NCI-H82 treated with DMSO at 0.1 percent for 48 hours (cell line): ENCODE measurements around the gene ALDH3A1.
"Not testable (repeated sequence)": the region's sequence is repeated elsewhere in the genome, so short reads cannot be mapped to it uniquely, and the experiment has no call there.

Source experiments
- DNase-seq: peaks from one replicate; lab custom pipeline; 2025; ENCODE audit not compliant: unreplicated experiment; lab: John Stamatoyannopoulos, UW

Gene ALDH3A1

DNA sequence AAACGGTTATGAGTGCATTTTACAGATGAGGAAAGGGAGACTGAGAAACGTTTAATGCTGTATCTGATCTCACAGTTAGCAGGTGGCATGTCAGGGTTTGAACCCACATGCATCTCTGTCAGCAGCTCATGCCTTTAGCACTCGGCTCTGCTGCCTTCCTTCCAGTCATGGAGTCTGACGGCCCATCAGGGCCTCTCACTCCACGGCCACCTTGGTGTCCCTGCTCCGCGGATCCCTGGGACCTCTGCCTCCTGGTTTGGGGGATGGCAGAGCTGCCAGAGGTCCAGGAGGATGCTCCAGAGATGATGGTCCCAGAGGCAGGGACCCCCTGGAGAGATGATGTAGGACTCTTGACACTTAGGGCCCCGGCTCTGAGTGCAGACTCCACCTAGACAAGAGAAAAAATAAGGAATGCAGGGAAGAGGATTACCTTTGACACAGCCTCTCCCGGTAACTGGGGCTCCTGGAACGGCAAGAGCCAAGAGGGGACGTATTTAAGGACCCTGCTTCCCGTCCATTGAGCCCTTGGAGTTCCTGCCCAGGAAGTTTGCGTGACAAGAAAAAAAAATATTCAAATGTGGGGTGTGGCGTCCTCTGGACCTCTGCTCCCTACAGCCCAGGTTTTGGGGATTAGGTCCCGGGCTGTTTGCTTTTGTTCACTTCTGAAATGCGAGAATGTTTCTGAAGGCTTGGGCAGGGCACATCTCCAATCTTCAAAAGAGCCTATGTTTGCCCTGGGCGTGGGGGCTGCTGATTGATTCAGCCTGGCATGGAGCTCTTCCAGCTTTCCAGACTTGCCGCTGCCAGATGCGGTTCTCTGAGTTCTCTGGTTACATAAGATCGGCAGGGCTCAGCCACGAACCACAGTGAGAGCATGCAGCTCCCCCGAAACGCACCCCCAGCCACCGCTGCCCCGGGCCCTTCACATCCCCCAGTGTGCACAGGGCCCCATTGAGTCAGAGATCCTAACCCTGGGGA is at the start of gene ALDH3A1:
ALDH3A1 (minus strand) TSS at position 470 of the 978 bp plus-strand sequence. CDS start 3,169 bp downstream, outside the sequence.
- DNase-seq, result no peak

DNA sequence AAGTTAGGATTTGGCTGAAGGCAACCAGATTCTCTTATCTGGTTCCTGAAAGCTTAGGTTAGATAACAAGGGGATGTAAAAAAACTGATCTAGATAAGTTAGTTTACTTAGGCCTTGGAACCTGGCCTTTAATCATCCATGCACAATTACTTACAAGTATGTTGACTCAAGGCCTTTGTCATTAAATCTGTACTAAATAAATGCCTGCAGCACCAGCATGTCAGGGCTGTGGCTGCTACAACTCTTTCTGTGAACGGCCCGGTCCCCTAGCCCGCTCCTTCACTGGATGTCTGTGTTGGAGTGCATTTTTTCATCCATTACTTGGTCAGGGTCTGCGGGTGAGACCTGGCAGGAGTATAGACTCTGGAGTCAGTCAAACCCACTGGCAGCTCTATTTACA is 48.4 kb upstream of the ALDH3A1 start:
- no peak for DNase-seq

DNA sequence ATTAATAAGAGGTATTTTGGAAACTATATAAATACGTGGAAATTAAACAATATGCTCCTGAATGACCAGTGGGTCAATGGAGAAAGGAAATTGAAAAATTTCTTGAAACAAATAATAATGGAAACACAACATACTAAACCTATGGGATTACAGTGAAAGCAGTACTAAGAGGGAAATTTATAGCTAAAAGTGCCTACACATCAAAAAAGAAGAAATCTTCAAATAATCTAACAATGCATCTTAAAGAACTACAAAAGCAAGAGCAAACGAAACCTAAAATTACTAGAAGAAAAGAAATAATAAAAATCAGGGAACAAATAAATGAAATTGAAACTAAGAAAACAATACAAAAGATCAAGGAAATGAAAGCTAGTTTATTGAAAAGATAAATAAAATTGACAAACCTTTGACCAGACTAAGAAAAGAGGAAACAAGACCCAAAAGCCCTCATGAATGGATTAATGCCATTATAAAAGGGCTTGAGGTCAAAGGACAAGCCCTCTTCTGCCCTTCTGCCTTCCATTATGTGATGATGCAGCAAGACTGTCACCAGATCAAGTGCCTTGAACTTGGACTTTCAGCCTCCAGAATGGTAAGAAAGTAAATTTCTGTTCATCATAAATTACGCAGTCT is 43.9 kb upstream of the ALDH3A1 start:
- DNase-seq, result no peak

DNA sequence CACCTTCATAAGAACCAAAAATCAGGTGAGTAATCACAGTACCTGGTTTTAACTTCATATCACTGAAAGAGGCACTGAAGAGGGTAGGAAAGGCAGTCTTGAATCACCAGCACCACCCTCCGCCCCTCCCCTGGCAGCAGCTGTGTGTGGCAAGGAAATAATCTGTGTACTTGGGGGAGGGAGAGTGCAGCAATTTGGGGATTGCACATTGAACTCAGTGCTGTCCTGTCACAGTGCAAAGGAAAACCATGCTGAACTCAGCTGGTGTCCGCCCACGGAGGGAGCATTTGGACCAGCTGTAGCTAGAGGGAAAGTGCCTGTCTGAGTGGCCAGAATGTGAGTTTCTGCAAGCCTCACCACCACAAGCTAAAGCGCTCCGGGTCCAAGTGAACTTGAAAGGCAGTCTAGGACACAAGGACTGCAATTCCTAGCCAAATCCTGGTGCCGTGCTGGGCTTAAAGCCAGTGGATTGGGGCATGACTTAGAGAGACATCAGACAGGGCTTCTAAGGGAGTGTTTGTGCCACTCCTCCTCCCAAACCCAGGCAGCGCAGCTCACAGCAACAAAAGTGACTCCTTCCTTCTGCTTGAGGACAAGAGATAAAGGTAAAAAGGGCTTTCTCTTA is 39.7 kb upstream of the ALDH3A1 start:
- DNase-seq, result no peak

DNA sequence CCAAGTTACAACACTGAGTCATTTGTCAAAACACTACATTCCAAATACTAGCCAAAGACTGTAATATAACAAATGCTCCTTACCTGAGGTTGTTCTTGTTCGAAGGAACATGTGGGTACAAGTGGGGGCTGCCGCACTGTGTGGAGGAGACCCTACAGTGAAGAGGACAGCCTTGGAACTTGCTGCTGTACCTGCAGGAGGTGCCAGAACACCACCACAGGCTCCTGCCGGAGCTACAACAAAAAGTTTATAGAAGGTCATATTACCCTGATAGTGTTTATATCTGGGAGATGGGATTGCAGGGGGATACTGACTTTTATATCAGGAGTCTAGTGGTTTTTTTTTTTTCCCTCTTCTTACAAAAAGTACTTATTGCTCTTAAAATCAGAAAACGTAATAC is 37.8 kb upstream of the ALDH3A1 start:
- no peak for DNase-seq

DNA sequence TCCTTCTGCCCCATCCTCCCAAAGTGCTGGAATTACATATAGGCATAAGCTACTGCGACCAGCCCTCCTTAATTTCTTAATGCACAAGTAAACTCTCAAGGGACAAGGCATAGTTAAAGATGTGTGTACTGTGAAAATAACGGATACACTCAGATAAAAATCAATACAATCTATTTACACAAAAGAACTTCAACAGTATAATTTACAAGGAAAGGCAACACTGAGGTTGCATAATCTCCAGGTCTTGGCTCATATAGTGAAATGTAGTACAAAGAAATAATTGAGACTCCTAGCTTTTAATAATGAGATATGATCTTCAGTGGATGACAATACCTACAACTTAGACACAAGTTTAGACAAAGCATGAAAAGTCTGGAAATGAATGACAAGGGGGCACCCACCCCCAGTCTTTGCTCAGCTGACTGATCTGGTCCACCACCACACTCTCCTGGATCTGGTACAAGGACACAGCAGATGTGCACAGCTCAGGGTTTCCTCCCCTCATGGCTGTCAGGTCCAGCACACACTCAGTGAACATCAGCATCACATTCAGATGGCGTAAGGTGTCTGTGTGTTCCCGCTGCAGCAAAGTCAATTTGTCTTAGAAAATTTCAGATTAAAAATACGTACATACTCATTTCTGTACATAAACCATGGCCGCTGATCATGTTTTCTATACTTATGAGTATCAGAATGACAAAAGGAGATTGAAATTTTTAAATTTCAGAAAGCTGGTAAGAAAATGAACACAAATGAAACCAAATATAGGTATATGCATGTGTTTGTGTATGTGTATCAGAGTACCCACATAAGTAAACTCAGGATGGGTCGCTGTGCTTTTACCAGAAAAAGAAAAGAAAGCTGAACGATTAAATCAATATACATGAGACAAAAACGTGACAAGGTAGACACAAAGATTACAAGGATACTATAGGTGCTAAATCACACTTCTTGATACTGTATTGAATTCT is 33.7 kb upstream of the ALDH3A1 start:
- no peak for DNase-seq

DNA sequence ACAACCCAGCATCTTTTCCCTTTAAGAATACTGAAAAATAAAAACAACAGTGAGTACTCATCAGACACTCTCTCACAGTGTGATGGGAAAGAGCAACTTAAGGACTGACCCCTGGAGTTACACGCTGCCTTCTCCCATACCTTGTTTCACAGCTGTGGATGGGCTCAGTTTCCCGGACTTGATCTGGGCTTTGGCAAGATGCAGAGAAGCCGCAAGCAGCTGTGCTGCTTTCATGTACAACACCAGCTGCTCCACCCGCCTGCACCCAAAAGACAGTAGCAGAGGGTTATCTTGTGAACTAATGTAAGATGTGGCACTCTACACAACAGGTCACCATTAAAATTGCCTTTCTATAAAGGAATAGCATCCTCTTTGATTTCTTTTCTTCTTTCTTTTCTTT is 32.7 kb upstream of the ALDH3A1 start:
- DNase-seq, result no peak

DNA sequence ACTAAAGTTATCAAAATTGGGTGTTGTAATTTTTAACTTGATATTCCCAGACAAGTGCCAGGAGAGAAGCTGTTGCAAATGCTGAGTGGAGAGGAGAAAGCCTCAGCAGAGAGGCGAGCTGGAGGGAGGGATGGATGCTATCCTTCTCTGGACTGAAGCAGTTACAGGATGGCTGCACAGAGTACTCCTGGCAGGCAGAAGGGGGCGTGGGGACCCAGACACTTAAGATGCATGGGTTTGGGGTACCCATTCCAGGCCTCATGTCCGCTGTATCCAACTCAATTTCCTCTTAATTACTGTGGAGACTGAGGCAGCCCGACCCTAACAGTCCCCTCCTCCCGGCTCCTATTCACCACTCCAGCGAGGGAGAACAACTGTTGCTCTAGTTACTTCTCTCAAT is 25.4 kb upstream of the ALDH3A1 start:
- DNase-seq, result no peak

DNA sequence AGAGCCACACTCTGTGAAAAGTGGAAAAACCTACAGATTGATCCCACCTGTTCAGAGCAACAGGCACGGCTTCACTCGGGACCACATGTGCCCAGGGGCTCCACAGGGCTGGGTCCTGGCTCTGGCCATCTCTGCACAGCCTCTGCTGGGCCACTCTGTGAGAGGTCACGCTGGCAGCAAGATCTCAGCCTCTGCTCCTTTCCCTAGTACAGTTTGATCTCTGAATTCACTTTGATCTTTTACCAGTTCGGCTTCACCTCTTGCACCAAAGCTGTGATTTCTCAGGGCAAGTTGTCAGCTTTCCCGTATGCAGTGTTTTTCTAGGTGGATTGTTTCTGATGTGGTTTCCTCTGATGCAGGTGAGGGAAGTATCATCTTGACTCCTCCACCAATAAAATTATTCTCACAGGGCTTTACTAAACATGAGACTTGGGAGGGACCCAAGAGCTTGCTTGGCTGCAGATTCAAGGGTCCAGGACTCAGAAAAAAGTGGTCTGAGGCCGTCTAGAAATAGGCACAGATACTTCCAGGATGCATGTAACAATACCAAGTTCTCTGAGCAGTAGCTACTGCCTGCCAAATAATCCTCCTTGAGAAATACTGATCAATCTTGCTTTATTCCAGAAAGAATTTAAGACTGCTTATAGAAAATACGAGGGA is 24.0 kb upstream of the ALDH3A1 start:
- no peak for DNase-seq

DNA sequence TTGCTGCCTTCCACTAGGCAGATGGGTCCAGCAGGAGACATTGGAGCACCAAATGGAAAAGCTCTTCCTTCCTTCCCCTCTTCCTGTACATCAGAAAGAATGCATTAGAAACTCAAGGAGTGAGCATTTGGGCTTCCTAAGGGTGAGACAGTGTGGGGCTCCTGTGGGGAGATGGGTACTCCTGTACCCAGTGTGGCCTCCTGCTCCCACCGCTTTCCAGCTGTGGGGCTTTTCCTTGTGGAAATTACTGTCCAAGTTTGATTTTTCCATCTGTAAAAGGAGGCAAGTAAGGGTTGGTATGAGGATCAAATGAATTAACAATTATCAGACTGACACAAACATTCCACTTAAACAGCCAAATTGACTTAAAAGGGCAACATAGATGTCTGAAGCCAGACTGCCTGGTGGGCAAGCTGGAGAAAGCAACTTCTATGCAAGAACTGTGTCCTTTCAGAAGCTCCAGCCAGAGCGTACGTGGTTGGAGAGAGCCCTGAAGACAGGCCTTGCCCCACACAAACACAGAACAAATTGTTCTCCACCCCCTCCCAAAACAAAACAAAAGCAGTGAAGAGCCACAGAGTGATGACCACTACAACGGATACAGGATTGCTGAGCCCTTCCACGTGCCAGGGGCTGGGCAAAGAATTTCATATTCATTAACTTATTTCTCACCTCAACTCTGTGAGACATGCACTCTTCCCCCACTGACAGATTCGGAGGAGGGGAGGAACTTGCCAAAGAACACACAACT is 23.1 kb upstream of the ALDH3A1 start:
- no peak for DNase-seq

DNA sequence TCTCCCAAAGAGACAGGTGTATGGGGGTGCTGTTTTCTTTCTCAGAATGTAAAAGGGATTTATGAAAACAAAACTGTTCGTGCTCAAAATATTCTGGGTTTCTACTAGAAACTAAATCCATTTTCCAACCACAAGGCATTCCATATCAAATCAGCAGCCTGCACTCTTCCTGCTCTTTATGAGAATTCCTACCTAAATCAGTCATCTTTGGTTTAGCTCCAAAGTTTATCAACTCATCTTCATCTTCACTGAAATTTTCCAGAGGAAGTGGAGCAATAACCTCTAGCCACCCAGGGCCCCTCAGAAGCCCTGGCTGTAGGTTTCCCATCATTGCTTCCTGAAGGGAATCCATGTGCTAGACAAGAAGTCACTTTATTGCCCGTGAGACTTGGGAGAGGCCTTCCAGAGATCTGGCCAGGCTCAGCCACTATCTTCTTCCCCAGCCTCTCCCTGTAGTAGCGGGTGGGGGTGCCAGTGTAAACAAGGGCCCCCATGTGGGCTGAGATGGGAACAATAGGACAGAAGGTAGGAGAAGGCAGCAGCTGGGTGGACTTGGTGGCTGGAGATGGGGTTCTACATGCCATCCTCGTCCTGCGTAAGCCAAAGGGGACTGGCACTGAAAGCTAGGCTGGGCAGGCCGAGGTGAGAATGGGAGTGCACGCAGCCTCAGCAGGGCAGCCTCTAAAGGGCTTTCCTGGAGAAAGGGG is 22.0 kb upstream of the ALDH3A1 start:
- DNase-seq, result no peak

DNA sequence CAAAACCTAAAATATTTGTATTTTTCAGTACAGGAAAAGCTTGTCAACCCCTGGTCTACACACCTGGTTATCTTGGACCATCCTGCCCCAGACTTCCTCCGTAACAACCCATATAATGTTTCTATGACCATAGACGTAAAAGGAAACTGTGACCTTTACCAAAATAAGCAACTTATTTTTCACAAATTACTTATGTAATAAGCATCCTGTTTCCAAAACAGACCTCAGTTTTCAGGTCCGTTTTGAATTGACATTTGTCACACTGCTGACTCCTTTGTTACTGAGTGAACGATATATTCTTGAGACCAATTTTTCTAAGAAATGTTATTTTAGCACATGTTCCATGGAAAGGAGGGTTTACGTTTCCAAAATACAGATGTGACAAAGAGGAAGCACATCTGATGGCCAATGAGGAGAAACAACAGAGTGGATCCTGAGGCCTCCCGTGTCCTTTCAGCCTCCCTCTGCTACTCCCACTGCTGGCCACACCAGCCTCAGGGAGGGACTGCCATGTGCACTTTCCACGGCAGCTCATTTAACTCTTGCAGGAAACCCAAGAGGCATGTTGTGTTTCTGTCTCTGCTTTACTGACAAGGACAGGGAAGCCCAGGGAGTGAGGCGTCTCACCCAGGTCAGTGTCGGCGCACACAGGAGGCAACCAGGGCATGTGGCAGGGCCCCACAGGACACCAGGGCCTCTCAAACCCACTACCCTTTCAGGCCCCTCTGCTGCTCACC is 20.1 kb upstream of the ALDH3A1 start:
- DNase-seq, result no peak

DNA sequence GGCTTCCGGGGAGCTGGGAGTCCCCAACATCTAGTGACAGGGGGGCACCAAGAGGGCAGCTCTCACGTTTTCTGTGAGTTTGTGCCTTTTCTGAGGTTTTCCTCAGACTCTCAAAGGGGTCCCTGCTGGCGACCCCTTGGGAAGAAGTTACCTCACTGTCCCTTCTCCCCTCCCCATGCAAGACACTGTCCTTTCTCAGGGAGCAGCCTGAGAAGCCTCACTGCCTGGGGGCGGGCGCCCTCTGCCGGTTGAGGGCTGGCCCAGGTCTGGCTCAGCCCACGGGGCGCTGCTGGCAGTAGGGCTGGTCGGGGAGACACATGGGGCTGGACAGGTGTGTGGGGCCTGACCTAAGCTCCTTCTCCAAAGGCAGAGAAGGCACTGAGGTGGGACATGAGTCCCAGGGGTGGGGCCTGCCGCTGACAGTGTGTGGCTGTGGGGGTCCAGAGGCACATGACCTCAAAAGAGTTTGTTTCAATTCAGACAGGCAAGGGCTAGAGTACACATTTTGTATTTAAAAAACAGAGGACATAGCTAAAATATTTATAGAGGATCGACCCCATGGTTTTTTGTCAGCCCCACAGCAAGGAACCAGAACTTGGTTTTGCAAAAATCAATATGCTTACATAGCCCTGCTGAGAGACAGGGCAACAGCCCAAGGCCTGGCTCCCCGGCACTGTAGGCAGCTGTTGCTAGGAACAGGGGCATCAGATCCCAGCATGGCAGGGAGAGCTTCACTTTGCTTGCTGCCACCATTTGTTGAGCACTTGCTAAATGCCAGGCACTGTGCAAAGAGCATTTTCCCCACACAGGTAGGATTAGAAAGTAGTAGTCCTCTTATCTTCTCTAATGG is 18.5 kb upstream of the ALDH3A1 start:
- peak; percentile 44 for DNase-seq

DNA sequence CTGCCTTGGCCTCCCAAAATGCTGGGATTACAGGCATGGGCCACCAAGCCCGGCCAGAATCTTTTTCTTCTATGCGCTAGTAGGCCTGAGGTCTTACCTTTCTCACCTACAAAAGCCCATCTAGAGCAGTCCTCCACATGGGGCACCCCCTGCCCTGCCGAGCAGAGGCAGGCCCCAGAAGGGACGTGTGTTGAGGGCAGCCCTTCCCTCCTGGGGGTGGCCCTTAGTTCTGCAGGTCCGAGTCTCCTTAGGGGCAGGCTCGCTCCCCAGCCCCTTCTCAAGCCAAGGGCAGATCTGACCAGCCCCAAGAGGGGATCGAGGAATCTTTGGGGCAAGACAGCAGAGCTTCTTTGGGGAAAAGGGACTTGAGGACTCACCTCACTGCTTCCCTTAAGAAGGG is 17.9 kb upstream of the ALDH3A1 start:
- no peak for DNase-seq

DNA sequence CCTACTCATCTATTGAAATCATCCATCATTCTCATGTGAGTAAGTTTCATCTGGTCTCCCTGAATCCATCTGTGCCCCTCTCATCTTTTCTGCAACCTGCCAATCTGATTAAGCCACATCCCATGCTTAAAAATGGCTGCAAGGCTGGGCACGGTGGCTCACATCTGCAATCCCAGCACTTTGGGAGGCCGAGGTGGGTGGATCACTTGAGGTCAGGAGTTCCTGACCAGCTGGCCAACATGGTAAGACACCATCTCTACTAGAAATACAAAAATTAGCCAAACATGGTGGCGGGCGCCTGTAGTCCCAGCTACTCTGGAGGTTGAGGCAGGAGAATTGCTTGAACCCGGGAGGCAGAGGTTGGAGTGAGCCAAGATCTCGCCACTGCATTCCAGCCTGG is 15.9 kb upstream of the ALDH3A1 start:
- DNase-seq, result not testable (repeated sequence)

DNA sequence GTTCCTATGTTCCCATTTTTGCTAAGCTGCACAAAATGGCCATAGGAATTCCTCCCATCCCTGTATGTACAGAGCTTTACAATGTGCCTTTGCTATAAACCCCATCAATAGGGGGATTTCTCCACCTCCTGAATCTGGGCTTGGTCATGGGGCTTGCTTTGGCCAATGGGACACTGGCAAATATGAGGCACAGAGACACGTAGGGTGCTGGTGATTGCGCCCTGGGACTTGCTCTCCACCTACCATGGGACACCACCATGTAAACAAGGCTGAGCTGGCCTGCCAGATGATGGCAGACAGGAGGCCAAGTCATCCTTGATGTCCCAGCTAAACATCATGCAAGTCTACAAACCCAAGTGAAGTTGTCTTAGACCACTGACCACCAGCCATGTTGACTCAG is 15.3 kb upstream of the ALDH3A1 start:
- DNase-seq, result no peak

DNA sequence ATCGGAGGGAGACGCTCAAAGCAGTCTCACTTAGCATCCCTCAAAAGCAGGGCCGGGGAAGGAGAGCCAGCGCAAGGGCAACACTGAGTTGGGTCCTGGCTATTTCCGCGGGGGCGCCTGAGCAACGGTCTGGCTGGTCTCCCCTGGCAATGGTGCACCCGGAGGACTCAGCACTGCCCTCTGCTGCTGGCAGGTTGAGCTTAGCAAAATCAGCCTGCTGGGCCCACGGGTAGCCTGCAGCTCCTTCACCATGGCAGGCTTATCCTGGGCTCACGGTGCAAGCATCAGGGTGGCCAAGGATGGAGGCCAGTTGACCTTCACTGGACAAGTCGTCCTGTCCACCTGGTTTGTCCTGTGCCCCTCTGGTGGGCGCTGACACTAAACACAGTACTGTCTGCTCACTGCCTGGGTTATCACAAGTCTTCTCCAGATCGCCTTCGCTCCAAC is 14.4 kb upstream of the ALDH3A1 start:
- DNase-seq, result peak; percentile 36
